COR-L47 (cell line): ENCODE data around the gene CDH4.

Source experiments
- DNase-seq: peaks from one replicate; lab custom pipeline; 2025; lab: John Stamatoyannopoulos, UW

Gene CDH4

DNA sequence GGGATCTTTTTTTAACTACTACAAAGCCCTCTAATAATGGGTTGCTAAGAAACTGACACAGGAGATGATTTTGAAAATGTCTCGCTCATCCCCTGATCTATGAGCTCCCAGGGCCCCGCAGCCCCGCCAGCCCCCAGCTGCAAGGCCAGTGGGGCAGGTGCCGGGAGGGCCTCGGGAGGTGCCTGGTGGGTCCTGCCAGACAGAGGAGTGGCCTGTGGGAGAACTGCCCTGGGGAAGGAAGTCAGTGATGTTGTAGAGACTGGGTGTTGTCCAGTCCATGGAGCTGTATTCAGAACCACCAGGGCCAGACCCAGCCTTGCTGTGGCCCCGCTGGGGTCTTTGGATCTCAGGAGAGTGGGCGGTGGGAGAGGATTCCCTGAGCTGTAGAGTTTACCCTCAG, 554.9 kb downstream of the CDH4 start:
- DNase-seq = no peak

DNA sequence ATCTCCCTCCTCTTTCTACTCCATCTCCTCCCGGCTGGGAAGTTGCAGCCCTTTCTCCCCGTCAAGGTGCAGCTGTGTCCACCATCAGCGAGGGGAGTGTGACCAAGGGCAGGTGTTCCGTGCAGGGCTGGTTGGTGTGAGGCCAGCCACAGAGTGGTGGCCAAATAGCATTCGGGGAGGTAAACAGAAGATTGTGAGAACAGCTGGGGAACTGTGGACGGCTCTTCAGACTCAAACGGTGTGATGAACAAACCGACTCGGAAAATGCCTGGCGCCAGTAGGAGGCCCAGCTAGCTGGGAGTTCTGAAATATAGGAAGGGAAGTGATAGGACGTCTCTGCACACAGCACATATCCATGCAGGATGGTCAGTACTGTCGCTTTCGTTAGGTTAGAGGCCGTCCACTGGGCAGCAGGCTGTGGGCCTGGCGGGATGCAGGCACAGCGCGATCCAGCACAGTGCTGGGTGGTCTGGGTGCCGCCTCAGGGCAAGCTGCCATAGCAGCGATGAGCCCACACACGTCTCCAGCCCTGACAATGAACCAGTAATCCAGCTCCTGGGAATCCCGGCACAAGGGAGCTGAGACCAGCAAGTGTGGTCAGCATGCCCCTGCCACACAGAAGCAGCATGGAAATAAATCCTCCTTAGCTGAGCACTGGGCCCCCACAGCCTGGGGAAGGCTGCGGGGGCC, 555.6 kb downstream of the CDH4 start:
- peak; percentile 25 for DNase-seq

DNA sequence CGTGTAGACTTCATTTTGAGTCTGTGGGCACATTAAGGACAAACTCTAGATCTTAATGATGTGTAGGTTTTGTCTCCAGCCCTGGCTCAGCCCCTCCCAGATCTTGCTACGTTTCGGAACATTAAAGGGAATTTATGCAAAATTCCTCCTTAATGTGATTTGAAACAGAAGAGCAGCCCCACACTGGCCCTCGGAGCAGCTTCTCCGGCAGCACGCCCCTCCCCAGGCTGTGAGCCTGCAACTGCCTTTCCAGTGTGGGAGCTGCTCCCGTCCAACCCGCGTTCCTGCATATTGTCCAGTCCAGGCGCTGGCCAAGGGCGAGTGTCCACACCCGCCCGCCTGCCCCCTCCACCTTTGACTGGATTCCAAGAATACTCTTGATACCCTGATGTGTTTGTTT, 556.4 kb downstream of the CDH4 start:
- DNase-seq = no peak

DNA sequence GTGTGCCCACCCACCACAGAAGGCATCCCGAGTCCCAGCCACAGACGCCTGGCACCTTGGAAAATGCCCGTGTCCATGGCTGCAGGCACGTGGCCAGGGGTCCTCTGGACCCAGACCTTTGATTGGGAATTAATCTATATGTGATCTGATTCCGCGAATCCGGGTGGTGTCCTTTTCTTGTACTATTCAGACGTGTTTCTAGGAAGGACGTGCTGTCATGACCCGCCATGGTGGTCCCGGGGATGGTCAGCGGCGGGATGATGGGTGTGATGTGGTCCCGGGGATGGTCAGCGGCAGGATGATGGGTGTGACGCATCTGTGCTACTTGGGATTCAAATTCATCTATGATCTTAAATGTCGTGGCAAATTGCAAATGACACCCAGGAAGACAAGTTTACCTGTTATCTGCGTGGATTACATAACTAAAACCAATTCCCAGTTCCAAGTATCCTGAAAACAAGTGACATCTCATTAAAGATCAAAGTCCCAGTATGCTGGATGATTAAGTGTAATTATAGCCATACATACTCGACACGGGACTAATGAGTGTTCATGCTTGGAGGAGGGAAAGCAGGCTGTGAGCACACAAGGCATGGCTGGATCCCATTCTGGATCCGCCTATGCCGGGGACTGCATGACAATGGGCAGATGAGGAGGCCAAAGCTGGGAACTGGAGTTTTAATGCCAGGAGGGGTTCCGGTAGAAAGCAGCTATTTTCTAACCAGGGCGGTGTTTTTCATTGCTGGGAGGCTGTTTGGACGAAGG, 557.1 kb downstream of the CDH4 start:
- no peak for DNase-seq

DNA sequence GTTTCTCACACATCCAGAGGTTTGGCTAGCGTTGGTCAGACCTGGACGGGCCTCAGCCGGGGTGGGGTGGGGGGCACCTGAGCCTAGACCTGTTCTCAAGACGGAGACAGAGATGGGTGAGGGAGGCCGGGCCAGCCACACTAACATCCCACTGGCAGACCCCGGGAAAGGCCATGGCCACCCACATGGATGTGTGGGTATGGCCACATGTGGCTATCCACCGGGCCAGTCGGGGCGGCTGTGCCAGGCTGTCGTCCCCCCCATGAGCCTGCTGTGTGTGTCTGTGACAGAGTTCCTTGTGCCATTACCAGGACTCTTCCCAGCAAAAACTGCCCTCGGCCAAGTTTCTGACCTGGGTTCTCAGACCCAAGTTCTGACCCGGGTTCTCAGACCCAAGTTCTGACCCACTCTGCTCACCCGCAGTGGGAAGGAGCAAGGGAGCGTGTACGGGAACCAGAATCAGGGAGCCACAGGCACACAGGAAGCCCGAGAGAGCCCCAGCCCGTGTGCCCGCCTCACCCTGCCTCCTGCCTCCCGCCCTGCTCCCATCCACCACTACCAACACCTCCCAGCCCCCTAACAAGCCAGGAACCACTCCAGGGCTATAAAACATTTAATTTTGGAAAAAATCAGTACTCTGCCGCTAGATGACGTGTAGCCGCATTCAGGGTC, 558.1 kb downstream of the CDH4 start:
- no peak for DNase-seq

DNA sequence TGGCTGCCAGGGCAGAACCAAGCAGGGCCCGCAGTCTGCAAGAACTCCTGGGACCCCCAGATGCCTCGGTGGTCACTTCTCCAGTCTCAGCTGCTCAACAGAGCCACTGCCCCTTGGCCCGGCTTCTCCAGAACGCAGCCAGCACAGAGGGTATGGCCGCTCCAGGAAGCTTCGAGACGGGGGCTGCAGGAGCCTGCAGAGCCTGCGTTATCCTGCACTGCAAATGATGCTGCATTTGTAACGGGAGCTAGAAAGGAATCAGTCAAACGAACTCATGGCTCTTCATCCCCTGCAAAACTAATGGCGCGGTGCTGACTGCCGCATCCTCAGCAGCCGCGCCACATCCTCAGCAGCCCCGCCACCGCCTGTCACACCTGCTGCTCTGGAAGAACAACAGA, 558.7 kb downstream of the CDH4 start:
- DNase-seq = no peak

DNA sequence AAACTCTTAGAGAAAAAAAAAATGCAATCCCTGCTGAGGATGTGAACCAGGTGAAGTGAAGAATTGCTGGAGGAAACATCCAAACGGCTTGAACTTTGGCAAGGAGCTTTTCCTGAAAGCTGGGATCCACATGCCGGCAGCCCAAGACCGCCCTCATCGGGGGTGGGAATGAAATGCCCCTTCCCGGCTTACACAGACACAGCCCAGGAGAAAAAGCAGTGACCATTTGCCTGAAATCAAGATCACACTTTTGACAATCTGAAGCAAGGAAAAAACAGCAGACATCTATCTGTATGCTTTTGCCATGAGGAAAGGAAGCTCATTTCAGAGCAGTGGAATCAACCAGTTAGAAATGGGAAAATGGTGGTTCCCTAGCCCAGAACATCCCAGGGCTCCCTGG, 559.1 kb downstream of the CDH4 start:
- DNase-seq = no peak

DNA sequence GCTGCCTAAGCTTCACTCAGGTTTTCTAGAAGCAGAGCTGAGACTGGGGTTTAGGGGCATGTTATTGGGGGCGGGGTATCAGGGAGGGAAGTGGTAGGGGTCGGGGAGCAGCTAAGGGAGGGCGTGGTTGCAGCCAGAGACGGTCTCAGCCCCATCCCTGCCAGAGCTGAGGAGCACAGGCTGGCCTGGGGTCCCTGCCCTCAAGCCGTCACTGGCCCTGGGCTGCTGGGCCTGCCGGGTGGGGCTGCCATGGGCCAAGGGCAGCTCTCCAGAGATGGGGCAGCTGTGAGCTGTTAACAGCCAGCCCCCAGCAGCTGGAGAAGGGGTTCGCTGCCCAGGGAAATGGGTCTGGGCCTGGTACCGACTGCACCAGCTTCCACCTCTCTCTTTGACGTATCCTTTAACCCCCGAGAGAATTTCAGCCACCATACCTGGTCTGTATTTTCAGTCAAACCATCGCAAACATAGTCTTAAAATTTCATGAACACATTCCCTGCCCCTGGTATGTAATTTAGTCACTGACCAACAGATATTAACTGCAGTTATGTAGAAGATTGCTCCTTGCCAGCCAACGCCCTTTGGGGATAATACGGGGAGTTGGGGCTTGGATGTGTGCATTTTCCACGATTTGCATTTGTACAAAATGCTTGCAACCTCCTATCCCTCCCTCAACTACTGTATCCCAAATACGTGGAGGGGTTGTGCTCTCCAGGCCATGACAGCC, 560.2 kb downstream of the CDH4 start:
- no peak for DNase-seq

DNA sequence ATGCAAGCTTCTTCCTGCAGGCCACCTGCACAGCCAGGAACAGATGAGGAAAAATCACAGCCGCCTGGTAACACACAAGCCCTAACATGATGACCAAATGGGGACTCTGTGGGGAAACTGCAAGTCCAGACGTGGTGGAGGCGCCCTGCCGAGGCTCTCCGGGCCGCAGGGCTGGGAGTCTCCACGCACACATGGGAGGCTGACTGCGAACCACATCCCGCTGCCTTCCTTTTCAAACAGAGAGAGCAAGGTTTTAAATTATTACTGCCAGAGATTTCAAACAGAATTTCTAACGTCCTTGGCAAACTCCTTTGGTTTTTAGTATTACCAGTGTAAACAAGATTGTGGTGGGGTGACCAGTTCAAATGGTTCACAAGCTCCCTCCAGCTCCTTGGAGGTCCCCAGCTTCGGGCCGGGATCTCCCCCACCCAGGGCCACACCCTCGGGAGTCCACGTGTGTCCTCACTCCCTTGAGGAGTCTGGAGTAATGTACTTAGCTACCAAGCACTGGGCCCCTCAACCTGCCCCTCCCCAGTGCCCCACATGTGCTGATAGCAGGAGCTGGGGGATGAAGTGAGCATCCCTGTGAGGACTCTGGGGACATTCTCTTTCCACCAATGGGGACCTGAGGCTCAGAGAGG, 560.9 kb downstream of the CDH4 start:
- no peak for DNase-seq

DNA sequence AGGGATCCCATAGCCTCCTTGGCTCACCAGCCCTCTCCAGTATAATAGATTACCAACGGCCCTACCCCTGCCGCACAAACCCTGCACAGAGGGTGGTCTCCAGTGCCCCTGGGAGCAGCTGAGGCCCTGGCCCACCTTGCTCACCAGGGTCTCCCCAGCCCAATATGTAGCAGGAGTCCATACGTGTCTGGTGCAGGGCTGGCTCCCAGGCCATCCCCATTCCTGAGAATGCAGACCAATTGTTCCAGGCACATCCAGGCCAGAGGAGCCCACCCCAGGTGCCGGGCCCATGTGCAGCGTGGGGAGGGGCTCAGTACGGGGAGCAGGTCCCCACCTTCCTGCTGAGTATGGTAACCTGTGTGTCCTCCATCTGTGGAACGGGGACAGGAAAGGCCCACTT, 561.7 kb downstream of the CDH4 start:
- no peak for DNase-seq

DNA sequence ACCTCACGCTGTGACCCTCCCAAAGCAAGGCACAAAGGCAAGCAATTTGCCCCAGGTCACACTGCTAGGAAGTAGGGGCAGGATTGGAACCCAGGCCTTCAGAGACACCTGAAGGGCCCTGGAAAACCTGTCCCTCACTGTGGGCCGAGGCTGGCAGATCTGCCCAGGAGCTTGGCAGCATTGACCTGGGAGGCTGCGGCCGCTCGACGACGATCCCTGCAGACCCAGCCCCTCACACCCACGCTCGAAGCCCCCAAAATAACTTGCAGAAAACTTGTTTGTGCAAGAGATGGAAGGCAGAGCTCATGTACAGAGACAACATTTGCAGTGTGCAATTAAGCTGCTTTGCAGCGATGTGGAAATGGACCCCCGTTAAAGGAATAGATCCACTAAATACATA, 562.2 kb downstream of the CDH4 start:
- no peak for DNase-seq

DNA sequence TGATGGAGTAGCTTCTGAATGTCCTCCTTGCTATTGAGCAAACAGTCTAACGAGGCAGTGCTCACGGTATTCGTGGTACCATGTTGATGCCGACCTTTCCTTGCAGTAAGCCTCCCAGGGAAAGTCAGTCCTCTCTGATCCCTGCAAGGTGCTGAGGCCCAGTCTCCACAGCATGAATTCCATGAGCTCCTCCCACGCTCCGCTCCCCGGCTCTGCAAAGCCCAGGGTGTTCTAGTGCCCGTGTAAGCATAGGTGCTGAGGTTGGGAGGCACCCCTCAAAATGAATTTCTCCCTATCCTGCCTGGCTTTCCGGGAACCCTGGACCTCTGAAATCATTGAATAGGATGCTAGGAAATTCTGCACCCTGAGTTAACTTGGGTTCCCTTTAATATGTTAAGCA, 562.7 kb downstream of the CDH4 start:
- no peak for DNase-seq

DNA sequence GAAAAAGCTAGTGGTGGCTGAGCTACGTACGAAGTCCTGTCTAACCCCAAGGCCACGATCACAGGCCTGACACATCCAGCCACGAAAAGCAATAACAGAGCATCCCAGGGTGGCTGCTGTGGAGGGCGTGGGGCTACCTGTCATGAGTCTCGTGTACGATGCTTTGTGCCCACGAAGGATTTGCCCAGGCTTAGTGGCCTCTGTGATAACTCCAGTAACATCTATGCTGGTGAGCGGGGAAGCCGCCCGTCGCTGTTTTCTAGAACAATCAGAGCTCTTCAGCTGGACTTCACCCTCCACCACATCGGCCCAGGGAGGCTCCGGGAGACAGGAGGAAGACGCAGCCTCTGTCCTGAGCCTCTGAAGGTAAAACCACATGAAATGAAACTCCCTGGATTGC, 563.1 kb downstream of the CDH4 start:
- no peak for DNase-seq

DNA sequence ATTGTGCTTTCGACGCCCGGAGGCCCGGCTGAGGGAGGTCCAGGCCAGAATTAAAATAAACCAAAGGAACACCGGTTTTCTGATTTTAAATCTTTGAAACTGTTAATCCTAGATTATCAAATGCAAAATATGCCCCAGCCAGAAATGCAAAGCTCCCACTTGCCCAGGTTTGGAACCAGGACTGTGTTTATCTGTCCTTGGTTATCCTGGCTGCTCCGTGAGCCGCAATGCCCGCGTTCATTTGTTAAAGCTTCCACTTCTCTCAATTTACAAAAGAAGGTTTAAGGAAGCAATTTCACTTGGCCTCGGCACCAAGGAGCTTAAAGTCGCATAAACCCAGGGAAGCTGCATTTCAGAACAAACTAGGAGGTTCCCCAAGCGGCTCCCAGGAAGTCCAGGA, 563.6 kb downstream of the CDH4 start:
- no peak for DNase-seq

DNA sequence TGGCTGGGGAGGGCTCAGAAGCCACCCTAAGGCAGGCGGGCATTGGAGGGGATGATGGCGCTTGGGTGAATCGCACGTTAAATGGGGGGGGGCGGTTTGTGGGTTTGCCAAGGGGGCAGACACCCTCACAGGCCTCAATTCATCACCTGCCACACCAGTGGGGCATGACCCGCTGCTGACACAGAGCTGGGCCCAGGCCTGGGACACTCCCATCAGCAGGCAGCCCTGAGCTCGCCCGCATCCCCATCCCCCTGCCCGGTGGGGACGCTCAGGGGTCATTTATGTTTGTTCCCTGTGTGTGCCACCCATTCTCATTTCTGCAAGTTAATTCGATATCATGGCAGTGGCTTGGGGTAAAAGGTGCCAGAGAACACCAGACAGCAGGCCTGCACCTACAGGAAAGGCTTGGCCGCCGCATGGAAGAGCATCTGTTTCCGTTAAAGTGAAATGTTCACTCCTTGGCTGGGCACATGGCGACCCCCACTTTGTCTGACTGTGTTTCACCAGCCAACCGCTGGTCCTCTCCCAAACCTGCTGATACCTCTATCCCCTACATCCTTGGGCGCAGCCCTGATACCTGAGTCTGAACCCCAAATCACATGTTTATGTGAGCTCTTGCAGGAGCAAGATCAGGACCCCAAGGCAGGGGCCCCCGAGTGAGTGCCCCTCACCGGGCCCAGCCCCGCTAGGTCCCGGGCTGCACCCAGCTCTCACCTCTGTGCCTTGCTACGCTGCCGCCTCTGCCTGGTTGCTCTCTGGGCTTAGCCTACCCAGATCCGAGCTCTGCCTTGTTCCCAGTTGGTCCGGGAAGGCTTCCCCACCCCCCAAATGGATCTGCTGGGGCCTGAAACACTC, 564.8 kb downstream of the CDH4 start:
- no peak for DNase-seq

DNA sequence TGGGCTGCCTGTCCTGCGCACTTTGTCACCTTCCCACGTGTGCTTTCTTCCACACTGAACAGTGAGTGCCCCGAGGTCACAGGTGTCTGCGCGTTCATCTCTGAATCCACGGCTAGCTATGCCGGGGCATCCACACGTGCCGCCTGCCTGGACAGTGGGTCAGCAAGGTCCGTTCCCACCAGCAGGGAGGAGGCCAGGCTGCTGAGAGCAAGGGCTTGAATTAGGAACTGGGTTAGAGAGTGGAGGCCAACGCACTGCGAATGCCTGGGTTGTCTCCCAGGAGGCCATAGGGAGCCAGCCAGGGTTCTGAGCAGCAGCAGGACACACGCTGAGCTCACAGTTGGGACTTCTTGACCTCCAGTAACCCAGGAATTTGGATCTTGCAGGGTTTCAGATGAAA, 565.5 kb downstream of the CDH4 start:
- DNase-seq = no peak

DNA sequence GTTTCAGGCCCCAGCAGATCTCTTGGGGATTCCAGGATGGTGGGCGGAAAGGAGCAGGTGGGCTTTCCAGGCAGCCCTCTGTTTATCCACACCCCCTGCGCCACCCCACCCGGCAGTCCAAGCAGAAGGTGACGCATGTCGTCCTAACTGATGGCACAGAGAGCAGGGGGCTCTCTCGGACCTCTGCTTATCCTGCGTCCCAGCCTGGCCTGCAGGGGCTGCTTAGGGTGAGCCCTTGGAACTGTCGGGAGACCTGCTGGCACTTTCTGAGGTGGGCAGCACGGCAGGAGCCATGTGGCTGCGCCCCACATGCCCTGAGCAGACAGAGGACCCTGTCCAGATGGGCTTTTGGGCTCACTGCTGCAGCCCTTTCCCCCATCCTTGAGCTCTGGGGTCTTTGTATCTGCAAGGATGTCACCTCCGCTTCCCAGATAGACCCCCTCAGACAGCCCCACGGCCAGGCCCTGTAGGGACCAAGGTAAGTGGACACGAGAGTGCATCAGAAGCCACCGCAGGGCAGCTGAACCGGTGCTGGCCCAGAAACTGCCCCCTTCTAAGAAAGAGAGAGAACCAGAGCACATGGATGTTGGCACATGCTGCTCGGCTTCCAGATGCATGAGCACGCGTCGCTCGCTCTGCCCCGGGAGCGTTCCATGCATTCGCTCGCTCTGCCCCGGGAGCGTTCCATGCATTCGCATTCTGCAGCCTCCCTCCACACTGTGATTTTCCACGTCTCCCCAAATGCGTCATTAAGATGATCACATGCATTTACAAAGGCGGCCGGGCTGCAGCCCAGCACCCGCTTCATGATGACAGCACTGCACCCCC, 566.9 kb downstream of the CDH4 start:
- DNase-seq = no peak

DNA sequence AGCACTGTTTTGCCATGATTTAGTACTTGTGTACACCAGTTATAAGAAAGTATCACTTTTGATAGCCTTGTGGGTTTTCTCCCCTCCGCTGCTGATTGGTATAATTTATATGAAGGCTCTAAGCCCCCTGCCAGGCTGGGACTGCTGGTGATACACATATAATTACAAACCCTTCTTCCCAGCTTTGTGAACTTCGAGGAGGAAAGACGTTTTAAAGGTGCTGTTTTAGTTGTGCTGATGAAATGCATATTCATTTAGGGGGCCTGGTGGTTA, 567.4 kb downstream of the CDH4 start:
- no peak for DNase-seq

DNA sequence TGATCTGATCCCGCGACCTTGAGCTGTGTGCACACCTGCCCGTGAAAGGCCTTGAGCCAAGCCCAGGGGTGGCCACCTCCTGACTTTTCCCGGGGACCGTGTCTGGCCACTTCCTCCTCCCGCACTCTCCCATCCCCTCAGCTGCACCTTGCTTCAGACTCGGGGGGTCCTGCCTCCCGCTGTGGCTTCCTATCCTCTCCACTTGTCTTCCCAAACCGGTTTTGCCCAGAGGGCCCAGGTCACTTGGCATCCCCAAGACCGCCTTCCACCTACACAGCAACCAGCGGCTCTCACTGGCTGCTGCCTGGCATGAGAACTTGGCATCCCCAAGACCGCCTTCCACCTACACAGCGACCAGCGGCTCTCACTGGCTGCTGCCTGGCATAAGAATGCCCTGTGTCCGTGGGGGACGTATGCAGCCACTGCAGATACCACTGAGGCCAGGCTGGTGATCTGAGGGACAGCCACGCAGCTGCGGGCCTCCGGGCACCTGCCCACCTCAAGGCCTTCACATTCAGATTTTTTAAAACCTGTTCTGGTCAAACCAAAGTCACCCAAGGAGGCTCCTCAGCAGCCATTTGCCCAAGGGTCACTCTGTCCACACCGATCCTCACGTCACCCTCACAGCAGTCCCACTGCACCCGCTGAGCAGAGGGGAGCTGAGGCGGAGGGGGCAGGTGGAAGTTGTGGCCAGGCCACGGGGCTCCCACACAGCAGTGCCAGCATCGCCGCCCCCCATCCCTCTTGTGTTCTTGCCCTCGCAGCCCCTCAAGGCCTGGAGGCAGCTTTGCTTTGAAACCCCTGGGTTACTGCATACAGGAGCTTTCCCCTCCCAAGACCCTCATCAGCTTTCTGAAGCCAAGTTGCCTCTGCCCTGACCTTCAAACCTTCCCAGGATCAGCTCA, 568.1 kb downstream of the CDH4 start:
- DNase-seq = no peak

DNA sequence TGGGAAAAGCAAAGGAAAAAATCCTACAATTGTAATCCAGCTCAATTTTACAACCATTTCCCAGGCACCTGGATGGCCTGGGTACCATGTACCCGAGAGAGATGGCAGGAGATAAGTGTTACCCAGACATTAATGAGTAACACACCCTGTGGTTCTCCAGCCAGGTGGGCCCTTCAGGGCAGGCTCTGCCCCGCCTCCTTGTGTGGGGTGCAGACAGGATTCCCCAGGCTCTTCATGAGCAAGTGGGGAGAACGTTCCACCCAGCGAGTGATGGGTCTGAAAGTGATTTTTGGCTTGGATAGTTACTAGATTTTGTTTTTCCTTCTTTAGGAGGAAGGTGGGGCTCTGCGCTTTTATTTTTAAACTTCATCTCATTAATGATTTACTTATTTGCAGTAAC, 569.7 kb downstream of the CDH4 start:
- no peak for DNase-seq
